Measurements from ENCODE around the gene UGGT2. TPM values are rescaled to one million over a fixed set of nuclear protein-coding genes. Genes with fewer than 3 reads are reported as not detected.

UGGT2 gene
- total and polyA plus RNA-seq, 2 of the 13 experiments (the other 11 are each of a cell fraction or from before 2014, with no cell fraction given), result 13.2 to 27.1 TPM

DNA sequence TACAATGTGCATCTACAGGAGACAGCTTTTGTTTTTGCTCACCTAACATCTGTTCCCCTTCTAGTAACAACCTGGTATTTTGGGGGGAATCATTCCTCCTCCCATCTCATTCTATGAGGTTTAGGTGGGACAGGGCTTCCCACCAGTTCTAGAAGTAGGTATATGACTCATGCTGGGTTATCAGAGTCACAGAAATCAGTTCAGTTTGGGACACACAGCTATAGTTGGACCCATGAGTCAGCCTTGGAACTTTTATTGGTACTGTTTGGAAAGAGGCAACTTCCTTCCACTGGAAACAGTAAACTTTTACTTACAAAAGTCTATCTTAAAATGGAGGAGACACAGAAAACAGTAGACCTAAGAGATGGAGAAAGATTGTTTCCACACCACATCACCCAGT is 190.8 kb downstream of the UGGT2 start:
- Histone ChIP-seq H3K79me2 (ENCODE audit: insufficient read depth, low read length) (no peaks in the 10 kb centered on the region), H3K27ac (ENCODE audit: extremely low read length, insufficient read depth, low read length) (no peak overlapping the region), H3K9ac (ENCODE audit: insufficient read depth, low read depth, low read length) (no peak overlapping the region), H2AFZ (ENCODE audit: low read length) (no peak overlapping the region), H4K20me1 (ENCODE audit: insufficient read depth, low read length) (no peaks in the 10 kb centered on the region), H3K4me2 (ENCODE audit: low read depth, low read length) (no peak overlapping the region), H3K9me3 (ENCODE audit: low read length) (no peaks in the 10 kb centered on the region), H3K36me3 (replicated peaks in 1 of 2; ENCODE audit: control insufficient read depth in 1 of 2, insufficient read depth in 2 of 2, low read length in 2 of 2) (peaks cover 0 to 1% of the 10 kb centered on the region in 2 experiments; a peak in 1 of 5 replicates), H3K4me3 (replicated peaks in 1 of 3; ENCODE audit: insufficient read depth in 1 of 3, low read depth in 2 of 3, low read length in 3 of 3) (no peak overlapping the region), H3K27me3 (ENCODE audit: control insufficient read depth in 1 of 2, insufficient read depth in 2 of 2, low read length in 2 of 2) (no peaks in the 10 kb centered on the region), H3K4me1 (ENCODE audit: insufficient read depth, low read length) (no peaks in the 10 kb centered on the region)
- TF ChIP-seq MAFG (CRISPR knock-in tag; IDR thresholded peaks at IDR 0.05) (no peak), RXRB (CRISPR knock-in tag; IDR thresholded peaks at IDR 0.05; ENCODE audit: borderline replicate concordance) (no peak), HOXA5 (CRISPR knock-in tag; IDR thresholded peaks at IDR 0.05) (no peak), KLF12 (CRISPR knock-in tag; IDR thresholded peaks at IDR 0.05; ENCODE audit: borderline replicate concordance) (no peak), RELA (CRISPR knock-in tag; IDR thresholded peaks at IDR 0.05) (no peak), CEBPB (IDR thresholded peaks at IDR 0.05; ENCODE audit: borderline replicate concordance, low read depth, low read length) (no peak), NAIF1 (CRISPR knock-in tag; IDR thresholded peaks at IDR 0.05; ENCODE audit: borderline replicate concordance) (no peak), MTF2 (CRISPR knock-in tag; IDR thresholded peaks at IDR 0.05; ENCODE audit: borderline replicate concordance) (no peak), ZNF33A (CRISPR knock-in tag; IDR thresholded peaks at IDR 0.05; ENCODE audit: borderline replicate concordance) (no peak), AKAP8 (CRISPR knock-in tag; IDR thresholded peaks at IDR 0.05) (no peak), MAFK (conservative IDR thresholded peaks at IDR 0.05 in 1 of 2, IDR thresholded peaks at IDR 0.05 in 1 of 2; ENCODE audit: low read length in 2 of 2) (no peak)
- TF ChIP-seq, protein P1, sequence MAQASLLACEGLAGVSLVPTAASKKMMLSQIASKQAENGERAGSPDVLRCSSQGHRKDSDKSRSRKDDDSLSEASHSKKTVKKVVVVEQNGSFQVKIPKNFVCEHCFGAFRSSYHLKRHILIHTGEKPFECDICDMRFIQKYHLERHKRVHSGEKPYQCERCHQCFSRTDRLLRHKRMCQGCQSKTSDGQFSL (CRISPR knock-in tag; IDR thresholded peaks at IDR 0.05), result no peak
- TF ChIP-seq, protein P2, sequence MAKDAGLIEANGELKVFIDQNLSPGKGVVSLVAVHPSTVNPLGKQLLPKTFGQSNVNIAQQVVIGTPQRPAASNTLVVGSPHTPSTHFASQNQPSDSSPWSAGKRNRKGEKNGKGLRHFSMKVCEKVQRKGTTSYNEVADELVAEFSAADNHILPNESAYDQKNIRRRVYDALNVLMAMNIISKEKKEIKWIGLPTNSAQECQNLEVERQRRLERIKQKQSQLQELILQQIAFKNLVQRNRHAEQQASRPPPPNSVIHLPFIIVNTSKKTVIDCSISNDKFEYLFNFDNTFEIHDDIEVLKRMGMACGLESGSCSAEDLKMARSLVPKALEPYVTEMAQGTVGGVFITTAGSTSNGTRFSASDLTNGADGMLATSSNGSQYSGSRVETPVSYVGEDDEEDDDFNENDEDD (CRISPR knock-in tag; IDR thresholded peaks at IDR 0.05; ENCODE audit: borderline replicate concordance), result no peak
- TF ChIP-seq, protein P3, sequence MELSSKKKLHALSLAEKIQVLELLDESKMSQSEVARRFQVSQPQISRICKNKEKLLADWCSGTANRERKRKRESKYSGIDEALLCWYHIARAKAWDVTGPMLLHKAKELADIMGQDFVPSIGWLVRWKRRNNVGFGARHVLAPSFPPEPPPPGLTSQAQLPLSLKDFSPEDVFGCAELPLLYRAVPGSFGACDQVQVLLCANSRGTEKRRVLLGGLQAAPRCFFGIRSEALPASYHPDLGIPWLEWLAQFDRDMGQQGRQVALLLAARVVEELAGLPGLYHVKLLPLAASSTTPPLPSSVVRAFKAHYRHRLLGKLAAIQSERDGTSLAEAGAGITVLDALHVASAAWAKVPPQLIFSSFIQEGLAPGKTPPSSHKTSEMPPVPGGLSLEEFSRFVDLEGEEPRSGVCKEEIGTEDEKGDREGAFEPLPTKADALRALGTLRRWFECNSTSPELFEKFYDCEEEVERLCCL (CRISPR knock-in tag; IDR thresholded peaks at IDR 0.05; ENCODE audit: borderline replicate concordance), result no peak
- TF ChIP-seq, protein P4, sequence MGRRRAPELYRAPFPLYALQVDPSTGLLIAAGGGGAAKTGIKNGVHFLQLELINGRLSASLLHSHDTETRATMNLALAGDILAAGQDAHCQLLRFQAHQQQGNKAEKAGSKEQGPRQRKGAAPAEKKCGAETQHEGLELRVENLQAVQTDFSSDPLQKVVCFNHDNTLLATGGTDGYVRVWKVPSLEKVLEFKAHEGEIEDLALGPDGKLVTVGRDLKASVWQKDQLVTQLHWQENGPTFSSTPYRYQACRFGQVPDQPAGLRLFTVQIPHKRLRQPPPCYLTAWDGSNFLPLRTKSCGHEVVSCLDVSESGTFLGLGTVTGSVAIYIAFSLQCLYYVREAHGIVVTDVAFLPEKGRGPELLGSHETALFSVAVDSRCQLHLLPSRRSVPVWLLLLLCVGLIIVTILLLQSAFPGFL (CRISPR knock-in tag; IDR thresholded peaks at IDR 0.05), result no peak
- POLR2A ChIA-PET, result no interaction called here
- ATAC-seq (no peak), DNase-seq (ENCODE audit: low spot score) (no peak), FAIRE-seq (no peak)
- in situ Hi-C loops (cut with HindIII; ENCODE audit: extremely low pct_ligation_motif_present, low pct_unique_long_range_greater_than_20kb), result no loop called here
- CTCF ChIA-PET (ENCODE audit: low intra/inter-chr PET ratio, low total read pairs), result no interaction called here
- intact Hi-C loops (cut with micrococcal nuclease; ENCODE audit: unreplicated experiment), result no loop called here
- BruUV-seq (replicated peaks), result no TSS peak
